Peyer's patch (tissue), 4 donors: ENCODE data around the gene VMAC. TPM values are rescaled to one million over a fixed set of nuclear protein-coding genes. Genes with fewer than 3 reads are reported as not detected.

Experiments
- DNase-seq, 3 donors: peaks; one replicate each; pipeline ENCODE4 v3.0.0-alpha.2; 2017 to 2019
- H3K27ac ChIP-seq, 4 donors: fragments of 200-600 bp; sonication (generic); one replicate each; pipeline ENCODE4 v1.5.1; 2016 to 2019
- H3K27me3 ChIP-seq, 2 donors: fragments of 200-600 bp; sonication (generic); one replicate each; pipeline ENCODE4 v1.5.1; 2019
- H3K36me3 ChIP-seq, 3 donors: fragments of 200-600 bp; sonication (generic); one replicate each; pipeline ENCODE4 v1.5.1; 2016 to 2019
- H3K4me1 ChIP-seq, 4 donors: fragments of 200-600 bp; sonication (generic); one replicate each; pipeline ENCODE4 v1.5.1; 2016 to 2019
- H3K4me3 ChIP-seq, 4 donors: fragments of 200-600 bp; sonication (generic); 1 replicate in 3 of 4; 2 replicates in 1 of 4; pipeline ENCODE4 v1.5.1; 2016 to 2019; ENCODE audit warnings: mild to moderate bottlenecking in 1 of 4
- H3K9me3 ChIP-seq, 4 donors: fragments of 200-600 bp; sonication (generic); one replicate each; pipeline ENCODE4 v1.5.1; 2016 to 2019; ENCODE audit warnings: mild to moderate bottlenecking in 1 of 4
- CTCF ChIP-seq, 6 experiments: fragments of 450-650 bp in 4 of 6; fragments of 200-600 bp in 2 of 6; sonication (generic) in 1 of 6; IDR thresholded peaks; one replicate each; pipeline ENCODE4 v1.5.1; 2017 to 2019; ENCODE audit warnings: antibody characterized with exemption in 6 of 6, mild to moderate bottlenecking in 3 of 6, moderate library complexity in 1 of 6
- POLR2A ChIP-seq, 2 donors: fragments of 450-650 bp; IDR thresholded peaks; one replicate each; pipeline ENCODE4 v1.5.1; 2017; ENCODE audit warnings: antibody characterized with exemption in 2 of 2, mild to moderate bottlenecking in 2 of 2, moderate library complexity in 2 of 2
- total RNA-seq, 4 donors: library from RNA; depleted of rRNA; stranded (reverse); fragments of >200 nt; gene quantifications; one replicate each; pipeline ENCODE4 v1.1.0, GENCODE V29; 2016

VMAC gene
- total RNA-seq, 4 donors from 2014 or later, result 9.6 to 24.8 (median 18.4) TPM

- no peak overlapping the region for H3K4me3 ChIP-seq
- TF ChIP-seq POLR2A (IDR thresholded peaks at IDR 0.05) (no peak), CTCF (IDR thresholded peaks at IDR 0.05) (no peak)
- peak in 1 of 3 donors; percentile 46 for DNase-seq
- no peak overlapping the region for H3K27ac ChIP-seq
- peaks cover 0 to 13% (median 9%) of the 10 kb centered on the region in 4 donors for H3K4me1 ChIP-seq
- no peaks in the 10 kb centered on the region for H3K27me3 ChIP-seq
- peaks cover 0 to 17% (median 0%) of the 10 kb centered on the region in 3 donors for H3K36me3 ChIP-seq
- H3K9me3 ChIP-seq, result no peaks in the 10 kb centered on the region
Measured at GRCh38 chr19:5908773-5909442, 4.2 kb downstream of the VMAC start.

DNA sequence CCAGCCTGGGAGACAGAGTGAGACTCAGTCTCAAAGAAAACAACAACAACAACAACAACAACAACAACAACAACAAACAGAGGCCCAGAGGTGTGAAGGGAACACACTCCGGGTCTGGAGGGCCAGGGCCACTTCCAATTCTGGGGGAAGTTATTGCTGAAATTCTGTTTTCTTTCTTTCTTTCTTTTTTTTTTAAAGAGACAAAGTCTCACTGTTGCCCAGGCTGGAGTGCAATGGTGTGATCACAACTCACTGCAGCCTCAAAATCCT is 5.9 kb downstream of the VMAC start:
- Histone ChIP-seq H3K27me3 (no peaks in the 10 kb centered on the region), H3K36me3 (peaks cover 0 to 24% (median 0%) of the 10 kb centered on the region in 3 donors), H3K4me3 (no peak overlapping the region), H3K9me3 (no peaks in the 10 kb centered on the region), H3K4me1 (peaks cover 0 to 13% (median 5%) of the 10 kb centered on the region in 4 donors), H3K27ac (no peak overlapping the region)
- no peak for DNase-seq
- TF ChIP-seq POLR2A (IDR thresholded peaks at IDR 0.05) (no peak), CTCF (IDR thresholded peaks at IDR 0.05) (no peak)

GRCh38 chr19:5911366-5911765 is 6.7 kb downstream of the VMAC start:
- Histone ChIP-seq H3K9me3 (no peaks in the 10 kb centered on the region), H3K27me3 (no peaks in the 10 kb centered on the region), H3K27ac (no peak overlapping the region), H3K36me3 (peaks cover 0 to 32% (median 0%) of the 10 kb centered on the region in 3 donors), H3K4me1 (peaks cover 0 to 6% (median 0%) of the 10 kb centered on the region in 4 donors), H3K4me3 (no peak overlapping the region)
- DNase-seq, result no peak
- TF ChIP-seq POLR2A (IDR thresholded peaks at IDR 0.05), result no peak
- TF ChIP-seq CTCF (IDR thresholded peaks at IDR 0.05), result no peak

GRCh38 chr19:5913739-5914357 is 9.2 kb downstream of the VMAC start, which contains the start of gene CAPS:
CAPS (plus strand) TSS chr19:5914254; CDS start chr19:5914407, 153 bp downstream.
- no peak within 1 kb of the TSS for H3K4me3 ChIP-seq
- peaks cover 0 to 55% (median 0%) of the 10 kb centered on the region in 3 donors for H3K36me3 ChIP-seq
- DNase-seq, result no peak
- no peak within 1 kb of the TSS for H3K27ac ChIP-seq
- TF ChIP-seq POLR2A (IDR thresholded peaks at IDR 0.05) (no peak), CTCF (IDR thresholded peaks at IDR 0.05) (no peak)
- H3K4me1 ChIP-seq, result peaks cover 0 to 6% (median 0%) of the 10 kb centered on the region in 4 donors
- H3K27me3 ChIP-seq, result no peaks in the 10 kb centered on the region
- no peaks in the 10 kb centered on the region for H3K9me3 ChIP-seq

GRCh38 chr19:5914358-5914774 is 9.7 kb downstream of the VMAC start:
- no peak for DNase-seq

More at GRCh38 chr19:5914358-5914774, 9.7 kb downstream of the VMAC start:
- H3K4me3 ChIP-seq, result no peak overlapping the region
- H3K27ac ChIP-seq, result no peak overlapping the region
- peaks cover 0 to 6% (median 0%) of the 10 kb centered on the region in 4 donors for H3K4me1 ChIP-seq
- no peaks in the 10 kb centered on the region for H3K9me3 ChIP-seq
- H3K36me3 ChIP-seq, result peaks cover 0 to 55% (median 0%) of the 10 kb centered on the region in 3 donors
- H3K27me3 ChIP-seq, result no peaks in the 10 kb centered on the region
- TF ChIP-seq POLR2A (IDR thresholded peaks at IDR 0.05) (no peak), CTCF (IDR thresholded peaks at IDR 0.05) (no peak)
